GM13977 (cell line): ENCODE data around the gene CD38.
"Not testable (repeated sequence)": the region's sequence is repeated elsewhere in the genome, so short reads cannot be mapped to it uniquely, and the experiment has no call there.

Source experiments
- DNase-seq: peaks from one replicate; pipeline ENCODE4 v3.0.0; 2012; ENCODE audit warnings: low spot score
- in situ Hi-C: fragments of 300-500 bp; cut with MboI; formaldehyde crosslinking; loops from one replicate; pipeline ENCODE4 v1.12.0; 2022; ENCODE audit warnings: low sequenced_read_pairs, low pct_unique_long_range_greater_than_20kb, mixed read lengths, inconsistent platforms; ENCODE audit not compliant: unreplicated experiment
- TF ChIP-seq, protein P1 (sequence below): IDR thresholded peaks from 2 replicates; pipeline ENCODE4 v1.5.1; 2012; ENCODE audit warnings: mild to moderate bottlenecking, control low read depth; ENCODE audit not compliant: insufficient read depth; ENCODE audit errors: extremely low read depth, missing control alignments

CD38 gene

DNA sequence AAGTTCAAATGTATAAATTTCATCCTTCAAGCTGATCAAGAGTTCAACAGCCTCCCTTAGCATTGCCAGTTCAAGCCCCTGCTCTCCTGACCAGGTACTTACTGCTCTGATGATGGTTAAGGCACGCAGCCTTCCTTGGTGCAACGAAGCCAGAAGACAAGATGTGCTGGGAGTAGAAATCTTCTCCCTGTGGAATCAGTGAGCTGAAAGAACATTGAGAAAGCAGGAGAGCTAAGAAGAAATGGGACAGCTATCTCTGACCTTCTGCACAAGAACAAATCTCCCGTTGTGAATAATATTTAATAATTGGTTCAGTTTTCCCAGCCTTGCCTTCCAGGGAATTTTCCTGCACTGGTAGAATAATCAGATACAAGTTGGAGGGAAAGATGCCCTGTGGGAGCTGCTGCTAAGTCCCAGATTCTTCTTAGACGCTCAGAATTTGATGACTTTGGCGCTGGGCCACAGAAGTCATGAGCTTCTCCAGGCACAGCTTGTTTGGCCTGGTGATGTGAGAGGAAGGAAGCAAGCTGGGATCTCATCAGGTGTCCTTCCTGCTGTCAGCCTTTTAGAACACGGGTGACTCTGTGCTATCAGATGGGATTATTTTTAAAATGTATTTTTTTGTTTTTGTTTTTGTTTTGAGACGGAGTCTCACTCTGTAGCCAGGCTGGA, 77.8 kb downstream of the CD38 start:
- TF ChIP-seq, protein P1, sequence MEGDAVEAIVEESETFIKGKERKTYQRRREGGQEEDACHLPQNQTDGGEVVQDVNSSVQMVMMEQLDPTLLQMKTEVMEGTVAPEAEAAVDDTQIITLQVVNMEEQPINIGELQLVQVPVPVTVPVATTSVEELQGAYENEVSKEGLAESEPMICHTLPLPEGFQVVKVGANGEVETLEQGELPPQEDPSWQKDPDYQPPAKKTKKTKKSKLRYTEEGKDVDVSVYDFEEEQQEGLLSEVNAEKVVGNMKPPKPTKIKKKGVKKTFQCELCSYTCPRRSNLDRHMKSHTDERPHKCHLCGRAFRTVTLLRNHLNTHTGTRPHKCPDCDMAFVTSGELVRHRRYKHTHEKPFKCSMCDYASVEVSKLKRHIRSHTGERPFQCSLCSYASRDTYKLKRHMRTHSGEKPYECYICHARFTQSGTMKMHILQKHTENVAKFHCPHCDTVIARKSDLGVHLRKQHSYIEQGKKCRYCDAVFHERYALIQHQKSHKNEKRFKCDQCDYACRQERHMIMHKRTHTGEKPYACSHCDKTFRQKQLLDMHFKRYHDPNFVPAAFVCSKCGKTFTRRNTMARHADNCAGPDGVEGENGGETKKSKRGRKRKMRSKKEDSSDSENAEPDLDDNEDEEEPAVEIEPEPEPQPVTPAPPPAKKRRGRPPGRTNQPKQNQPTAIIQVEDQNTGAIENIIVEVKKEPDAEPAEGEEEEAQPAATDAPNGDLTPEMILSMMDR = no peak
- DNase-seq = no peak
- in situ Hi-C loops = no loop called here

DNA sequence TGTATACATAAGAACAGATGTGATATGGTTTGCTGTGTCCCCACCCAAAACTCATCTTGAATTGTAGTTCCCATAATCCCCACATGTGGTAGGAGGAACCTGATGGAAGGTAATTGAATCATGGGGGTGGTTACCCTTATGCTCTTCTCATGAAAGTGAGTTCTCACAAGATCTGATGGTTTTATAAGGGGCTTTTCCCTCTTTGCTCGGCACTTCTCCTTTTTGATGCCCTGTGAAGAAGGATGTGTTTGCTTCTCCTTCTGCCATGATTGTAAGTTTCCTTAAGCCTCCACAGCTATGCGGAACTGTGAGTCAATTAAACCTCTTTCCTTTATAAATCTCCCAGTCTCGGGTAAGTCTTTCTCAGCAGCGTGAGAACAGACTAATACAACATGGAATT, 83.1 kb downstream of the CD38 start:
- in situ Hi-C loops = not testable (repeated sequence)

DNA sequence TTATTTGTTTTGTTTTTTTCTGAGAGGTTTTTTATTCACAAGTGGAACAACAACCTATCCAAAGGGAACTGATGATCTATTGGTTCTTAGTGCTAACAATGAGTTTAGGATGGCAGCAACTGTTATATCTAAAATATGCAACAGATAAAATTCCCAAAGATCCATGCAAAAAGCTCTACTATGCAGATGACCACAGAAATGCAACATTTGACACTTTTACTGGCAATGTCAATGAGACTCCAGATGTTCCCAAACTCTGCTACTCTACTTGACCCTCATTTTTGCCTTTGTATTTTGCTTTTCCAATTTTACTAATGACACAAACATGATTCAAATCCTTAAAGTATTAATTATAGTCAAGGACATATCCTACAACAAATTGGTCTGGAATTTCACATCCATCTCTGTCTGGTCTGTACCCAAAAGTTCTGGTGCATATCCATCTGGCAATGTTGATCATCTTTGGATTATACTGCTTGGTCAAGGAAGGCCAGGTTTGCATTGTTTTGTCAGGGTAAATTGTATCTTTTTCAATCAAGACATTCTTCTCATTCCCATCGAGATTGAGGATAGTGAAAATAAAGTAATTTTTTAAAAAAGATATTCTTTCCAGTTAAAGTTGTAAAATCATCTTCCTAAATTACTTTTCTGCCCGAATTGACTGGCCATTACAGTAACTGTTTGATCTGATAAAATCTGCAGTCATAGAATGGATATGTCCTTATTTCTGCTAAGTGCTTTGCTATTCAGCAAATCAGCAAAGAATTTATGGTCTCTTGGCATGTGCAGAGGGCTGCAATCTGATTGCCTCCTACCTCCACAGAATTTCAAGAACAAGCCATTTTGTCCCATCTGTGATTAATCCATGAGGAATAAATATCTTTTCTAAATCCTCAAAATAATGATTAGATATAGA, 86.8 kb downstream of the CD38 start:
- TF ChIP-seq, protein P1 = no peak
- in situ Hi-C loops = no loop called here
- no peak for DNase-seq

More for the DNA sequence above, 83.1 kb downstream of the CD38 start:
- DNase-seq = not testable (repeated sequence)

DNA sequence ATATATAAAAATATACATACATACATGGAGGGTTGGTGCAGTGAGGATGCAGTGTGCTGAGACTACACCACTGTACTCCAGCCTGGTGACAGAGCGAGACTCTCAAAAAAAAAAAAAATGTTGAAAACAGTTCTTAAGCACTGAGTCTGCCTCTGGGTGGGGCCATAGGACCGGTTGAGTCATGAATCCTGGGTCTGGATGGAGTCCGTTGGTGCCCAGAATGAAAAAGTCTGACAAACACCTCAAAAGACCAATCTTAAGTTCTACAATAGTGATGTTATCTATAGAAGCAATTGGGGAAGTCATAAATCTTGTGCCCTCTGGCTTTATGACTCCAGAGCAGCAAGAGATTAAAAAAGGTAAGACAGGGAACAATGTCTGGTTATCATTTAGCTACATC, 90.0 kb downstream of the CD38 start:
- in situ Hi-C loops = no loop called here
- TF ChIP-seq, protein P1 = no peak
- DNase-seq = no peak

DNA sequence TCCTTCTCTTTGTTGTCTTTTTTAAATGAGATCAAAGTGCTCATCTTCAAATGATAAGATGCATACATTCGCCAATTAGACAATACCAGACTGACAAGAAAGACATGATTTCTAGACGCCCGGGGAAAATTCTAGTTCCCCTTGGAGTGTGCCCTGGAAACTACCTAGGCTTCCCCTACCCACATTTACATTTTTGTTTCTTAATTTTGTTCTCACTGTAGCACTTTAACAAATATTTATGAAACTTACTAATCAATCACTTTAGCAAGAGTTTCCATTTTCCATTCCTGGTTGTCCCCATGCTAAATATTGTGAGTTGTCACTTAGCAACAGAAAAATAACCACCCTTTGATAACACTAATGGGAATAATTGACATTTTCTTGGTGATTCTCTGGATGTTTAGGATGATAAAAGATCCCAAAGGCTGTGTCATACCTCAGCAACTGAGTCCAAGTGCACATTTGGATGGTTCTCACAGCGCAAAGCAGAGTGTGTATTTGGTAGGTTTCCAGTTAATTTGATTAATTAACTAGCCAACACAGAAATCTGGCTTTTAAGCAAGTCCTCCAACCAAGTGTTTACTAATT, 90.8 kb downstream of the CD38 start:
- in situ Hi-C loops = no loop called here

DNA sequence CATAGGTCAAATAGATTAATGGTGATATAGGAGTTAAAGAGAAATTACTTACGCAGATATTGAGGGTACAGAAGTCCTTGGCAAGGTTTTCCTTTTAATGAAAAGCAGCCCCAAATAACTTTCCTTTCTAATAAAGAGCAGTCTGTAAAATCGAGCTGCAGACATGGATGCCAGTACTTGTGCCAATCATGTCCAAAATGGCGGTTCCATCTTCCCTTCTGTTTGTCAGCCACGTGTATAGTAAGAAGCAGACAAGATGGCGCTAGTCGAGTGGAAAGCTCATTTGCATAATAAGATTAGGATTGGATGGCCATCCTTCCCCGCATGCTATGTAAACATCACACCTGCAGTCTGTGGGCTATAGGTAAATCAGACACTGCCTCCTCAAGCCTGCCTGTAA, 92.0 kb downstream of the CD38 start:
- no peak for DNase-seq
- in situ Hi-C loops = no loop called here
- TF ChIP-seq, protein P1 = no peak

More for the DNA sequence above, 90.8 kb downstream of the CD38 start:
- DNase-seq = peak; percentile 28
- TF ChIP-seq, protein P1 = no peak
